COLO668 (cell line): ENCODE measurements around the gene ACYP2.
"Not testable (repeated sequence)": the region's sequence is repeated elsewhere in the genome, so short reads cannot be mapped to it uniquely, and the experiment has no call there.

Experiments
- DNase-seq: peaks from one replicate; lab custom pipeline; 2025; ENCODE audit not compliant: unreplicated experiment; lab: John Stamatoyannopoulos, UW

The ACYP2 gene

GRCh38 chr2:54313147-54313546, 197.7 kb downstream of the ACYP2 start:
- DNase-seq: no peak

- no peak for DNase-seq
Observed at GRCh38 chr2:54317973-54318372, 202.6 kb downstream of the ACYP2 start.

GRCh38 chr2:54318821-54319220, 203.4 kb downstream of the ACYP2 start:
- no peak for DNase-seq

- DNase-seq: no peak
Observed at GRCh38 chr2:54321047-54321446, 205.6 kb downstream of the ACYP2 start.

GRCh38 chr2:54324517-54324916, 209.1 kb downstream of the ACYP2 start:
- DNase-seq: not testable (repeated sequence)

GRCh38 chr2:54325148-54325547, 209.7 kb downstream of the ACYP2 start:
- no peak for DNase-seq

GRCh38 chr2:54329482-54330161, 214.2 kb downstream of the ACYP2 start:
- no peak for DNase-seq

GRCh38 chr2:54330162-54330925, 214.9 kb downstream of the ACYP2 start:
- DNase-seq: peak; percentile 98

GRCh38 chr2:54330926-54331835, 215.8 kb downstream of the ACYP2 start:
- no peak for DNase-seq

- no peak for DNase-seq
Observed at GRCh38 chr2:54332386-54332785, 217.0 kb downstream of the ACYP2 start.

GRCh38 chr2:54336136-54336976, 220.9 kb downstream of the ACYP2 start:
- no peak for DNase-seq

GRCh38 chr2:54336977-54337255, 221.5 kb downstream of the ACYP2 start:
- DNase-seq: no peak

- no peak for DNase-seq
Observed at GRCh38 chr2:54341656-54342055, 226.2 kb downstream of the ACYP2 start.

- DNase-seq: no peak
Observed at GRCh38 chr2:54342603-54343002, 227.2 kb downstream of the ACYP2 start.

- DNase-seq: no peak
Observed at GRCh38 chr2:54347622-54348021, 232.2 kb downstream of the ACYP2 start.

- DNase-seq: no peak
Observed at GRCh38 chr2:54348646-54349045, 233.2 kb downstream of the ACYP2 start.

- no peak for DNase-seq
Observed at GRCh38 chr2:54350426-54350825, 235.0 kb downstream of the ACYP2 start.

GRCh38 chr2:54353216-54353615, 237.8 kb downstream of the ACYP2 start:
- no peak for DNase-seq
